MCF 10A (cell line): ENCODE data around the gene EIF2AK2. TPM values are rescaled to one million over a fixed set of nuclear protein-coding genes. Genes with fewer than 3 reads are reported as not detected.

Source experiments
- BruUV-seq: library from RNA; stranded (reverse); fragments of 400-500 nt; replicated peaks from 2 replicates; lab custom pipeline; 2021; lab: Mats Ljungman, UMichigan
- CTCF ChIA-PET: fragments of 300-600 bp; sonication (Branson Sonifier 250); formaldehyde crosslinking; extraction: SDS; loops from one replicate; lab custom pipeline; 2021; ENCODE audit warnings: antibody characterized with exemption, inconsistent platforms; lab: Yijun Ruan, JAX
- POLR2A ChIA-PET: fragments of 300-600, 350-650 bp; sonication (Branson Sonifier 250); formaldehyde crosslinking; extraction: SDS; loops from one replicate; lab custom pipeline; 2020; ENCODE audit warnings: antibody characterized with exemption, inconsistent platforms; lab: Yijun Ruan, JAX
- DNase-seq: peaks from one replicate; pipeline ENCODE4 v3.0.0-alpha.2; 2018; ENCODE audit not compliant: unreplicated experiment
- H3K27ac Mint-ChIP-seq: one replicate; pipeline ENCODE4 v1.8.0; 2022; ENCODE audit warnings: mild to moderate bottlenecking, low read depth, mixed read lengths; ENCODE audit not compliant: unreplicated experiment
- H3K27me3 Mint-ChIP-seq: one replicate; pipeline ENCODE4 v1.8.0; 2022; ENCODE audit warnings: mixed read lengths; ENCODE audit not compliant: insufficient read depth, unreplicated experiment
- H3K36me3 Mint-ChIP-seq: one replicate; pipeline ENCODE4 v1.8.0; 2022; ENCODE audit warnings: mild to moderate bottlenecking, moderate library complexity, mixed read lengths; ENCODE audit not compliant: insufficient read depth, unreplicated experiment
- H3K4me1 Mint-ChIP-seq: one replicate; pipeline ENCODE4 v1.8.0; 2022; ENCODE audit warnings: mixed read lengths; ENCODE audit not compliant: insufficient read depth, unreplicated experiment
- H3K4me3 Mint-ChIP-seq: one replicate; pipeline ENCODE4 v1.8.0; 2022; ENCODE audit warnings: mild to moderate bottlenecking, moderate library complexity, mixed read lengths; ENCODE audit not compliant: unreplicated experiment
- H3K9me3 Mint-ChIP-seq: one replicate; pipeline ENCODE4 v1.8.0; 2022; ENCODE audit warnings: mixed read lengths; ENCODE audit not compliant: unreplicated experiment
- CTCF ChIP-seq: fragments of 200-600 bp; IDR thresholded peaks from one replicate; pipeline ENCODE4 v1.8.0; 2022; ENCODE audit warnings: antibody characterized with exemption, mild to moderate bottlenecking; ENCODE audit not compliant: unreplicated experiment
- intact Hi-C: fragments of 100-400 bp; cut with micrococcal nuclease; formaldehyde crosslinking; loops from 2 replicates; pipeline ENCODE4 v1.14.1; 2022
- total RNA-seq: library from RNA; stranded (reverse); gene quantifications from 2 replicates; pipeline ENCODE4 v1.2.3, GENCODE V29; 2022

The EIF2AK2 gene
- total RNA-seq, 1 experiment from 2014 or later = 29.6 TPM

DNA sequence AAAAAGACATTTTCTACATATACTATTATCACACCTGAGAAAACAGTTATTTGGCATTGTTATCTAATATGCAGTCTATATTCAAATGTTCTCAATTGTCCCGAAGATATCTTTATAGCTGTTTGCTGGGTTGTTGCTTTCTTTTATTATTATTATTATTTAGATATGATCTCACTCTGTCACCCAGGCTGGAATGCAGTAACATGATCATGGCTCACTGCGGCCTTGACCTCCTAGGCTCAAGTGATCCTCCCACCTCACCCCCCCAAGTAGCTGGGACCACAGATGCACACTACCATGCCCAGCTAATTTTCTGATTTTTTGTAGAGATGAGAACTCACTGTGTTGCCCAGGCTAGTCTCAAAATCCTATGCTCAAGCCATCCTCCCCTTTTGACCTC is 52.6 kb downstream of the EIF2AK2 start:
- no peak for TF ChIP-seq CTCF
- no peaks in the 10 kb centered on the region for H3K9me3 Mint-ChIP-seq
- ChIA-PET CTCF (interaction anchor here (0.8 kb wide), 1 partner anchor 787 kb away, joined by 3 read pairs; no protein-coding TSS in a partner anchor), POLR2A (interaction anchor here (0.7 to 3.3 kb wide), 3 partner anchors 19 to 708 kb away, joined by 3 to 16 read pairs (median 4); partner anchors contain the start of genes CEBPZ, GPATCH11, HEATR5B and NDUFAF7)
- H3K27ac Mint-ChIP-seq = no peak overlapping the region
- H3K27me3 Mint-ChIP-seq = no peaks in the 10 kb centered on the region
- BruUV-seq = no TSS peak
- no peak for DNase-seq
- no peaks in the 10 kb centered on the region for H3K4me1 Mint-ChIP-seq
- intact Hi-C loops = no loop called here
- no peak overlapping the region for H3K4me3 Mint-ChIP-seq
- H3K36me3 Mint-ChIP-seq = peaks cover 61% of the 10 kb centered on the region

GRCh38 chr2:37102588-37102987 is 54.2 kb downstream of the EIF2AK2 start:
- Mint-ChIP-seq H3K27ac (no peak overlapping the region), H3K36me3 (peaks cover 56% of the 10 kb centered on the region), H3K4me3 (no peak overlapping the region), H3K4me1 (no peaks in the 10 kb centered on the region), H3K27me3 (no peaks in the 10 kb centered on the region), H3K9me3 (no peaks in the 10 kb centered on the region)
- TF ChIP-seq CTCF = no peak
- no peak for DNase-seq
- ChIA-PET POLR2A (interaction anchor here (1.0 to 3.3 kb wide), 2 partner anchors 10 to 18 kb away, joined by 3 to 16 read pairs; partner anchors contain the start of genes GPATCH11 and HEATR5B), CTCF (no interaction called here)
- intact Hi-C loops = no loop called here
- BruUV-seq = no TSS peak

GRCh38 chr2:37100054-37100453 is 56.7 kb downstream of the EIF2AK2 start:
- CTCF ChIA-PET = no interaction called here
- no peak for TF ChIP-seq CTCF
- Mint-ChIP-seq H3K4me1 (no peaks in the 10 kb centered on the region), H3K27ac (no peak overlapping the region), H3K27me3 (no peaks in the 10 kb centered on the region), H3K9me3 (no peaks in the 10 kb centered on the region), H3K36me3 (peaks cover 54% of the 10 kb centered on the region), H3K4me3 (no peak overlapping the region)
- DNase-seq = no peak
- BruUV-seq = no TSS peak
- intact Hi-C loops = no loop called here
- POLR2A ChIA-PET = no interaction called here

GRCh38 chr2:37098416-37099118 is 58.2 kb downstream of the EIF2AK2 start:
- TF ChIP-seq CTCF = no peak
- Mint-ChIP-seq H3K4me3 (no peak overlapping the region), H3K27me3 (no peaks in the 10 kb centered on the region), H3K9me3 (no peaks in the 10 kb centered on the region), H3K36me3 (peaks cover 65% of the 10 kb centered on the region), H3K27ac (no peak overlapping the region), H3K4me1 (no peaks in the 10 kb centered on the region)
- intact Hi-C loops = no loop called here
- BruUV-seq = no TSS peak
- DNase-seq = no peak
- CTCF ChIA-PET = interaction anchor here (0.6 kb wide), 1 partner anchor 282 kb away, joined by 3 read pairs; no protein-coding TSS in a partner anchor
- POLR2A ChIA-PET = interaction anchor here (1.6 kb wide), 1 partner anchor 13 kb away, joined by 5 read pairs; no protein-coding TSS in a partner anchor
